ENCODE results near the gene MUSK. TPM values are rescaled to one million over a fixed set of nuclear protein-coding genes. Genes with fewer than 3 reads are reported as not detected.

Gene MUSK
- total RNA-seq, 1 experiment from 2014 or later: not detected

DNA sequence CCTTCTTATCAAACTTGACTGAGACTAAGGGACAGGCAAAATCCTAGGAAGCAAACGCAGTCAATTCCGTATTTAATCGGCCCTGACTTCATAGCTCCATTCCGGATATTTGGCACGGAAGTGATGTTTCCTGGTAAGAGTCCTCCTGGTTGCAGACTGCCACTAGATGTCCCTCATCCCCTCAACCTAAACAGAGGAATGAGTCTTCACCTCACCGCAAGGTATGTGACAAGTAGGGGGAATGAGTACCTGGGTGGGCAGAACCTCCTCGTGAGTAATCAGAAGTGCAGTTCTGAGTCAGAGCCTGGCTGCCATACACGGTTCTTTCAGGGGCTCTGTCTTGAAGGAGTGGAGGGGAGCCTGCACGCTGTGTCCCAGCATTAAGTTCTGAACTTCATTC is 173.6 kb downstream of the MUSK start:
- BruUV-seq (replicated peaks): no TSS peak

DNA sequence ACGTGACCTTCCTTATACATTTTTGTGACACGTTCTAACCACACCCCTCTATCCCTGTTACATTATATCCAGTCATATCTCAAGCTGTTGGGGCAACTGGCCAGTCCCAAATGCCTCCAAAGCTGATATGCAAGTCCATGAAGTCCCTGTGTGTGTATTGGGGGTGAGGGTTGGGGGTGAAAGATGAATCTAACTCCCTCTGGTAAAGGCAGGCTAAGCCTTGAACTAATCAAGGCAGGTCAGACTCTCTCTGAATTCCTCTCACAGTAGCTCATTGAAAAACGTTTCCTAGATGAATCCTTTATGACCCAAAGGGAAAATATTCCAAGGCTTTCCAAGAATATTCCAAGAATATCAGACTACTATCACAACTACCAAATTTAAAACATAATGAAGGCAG is 174.4 kb downstream of the MUSK start:
- CTCF ChIA-PET: interaction anchor here (0.5 kb wide), 1 partner anchor 940 kb away, joined by 5 read pairs; no protein-coding TSS in a partner anchor
- no TSS peak for BruUV-seq (replicated peaks)
- no peak for ATAC-seq
- no peaks in the 10 kb centered on the region for H3K27me3 ChIP-seq (ENCODE audit: control insufficient read depth, insufficient read depth, low read length)
- H3K27ac ChIP-seq (ENCODE audit: low read length): no peak overlapping the region
- no peaks in the 10 kb centered on the region for H3K9me3 ChIP-seq (ENCODE audit: control insufficient read depth, insufficient read depth, low read depth, low read length)
- no peaks in the 10 kb centered on the region for H3K4me1 ChIP-seq (ENCODE audit: control insufficient read depth, insufficient read depth, low read length)
- in situ Hi-C loops (cut with HindIII; ENCODE audit: low pct_unique_long_range_greater_than_20kb, low sequenced_read_pairs) (no loop called here), intact Hi-C loops (cut with micrococcal nuclease; ENCODE audit: unreplicated experiment) (no loop called here)
- TF ChIP-seq, protein P1, sequence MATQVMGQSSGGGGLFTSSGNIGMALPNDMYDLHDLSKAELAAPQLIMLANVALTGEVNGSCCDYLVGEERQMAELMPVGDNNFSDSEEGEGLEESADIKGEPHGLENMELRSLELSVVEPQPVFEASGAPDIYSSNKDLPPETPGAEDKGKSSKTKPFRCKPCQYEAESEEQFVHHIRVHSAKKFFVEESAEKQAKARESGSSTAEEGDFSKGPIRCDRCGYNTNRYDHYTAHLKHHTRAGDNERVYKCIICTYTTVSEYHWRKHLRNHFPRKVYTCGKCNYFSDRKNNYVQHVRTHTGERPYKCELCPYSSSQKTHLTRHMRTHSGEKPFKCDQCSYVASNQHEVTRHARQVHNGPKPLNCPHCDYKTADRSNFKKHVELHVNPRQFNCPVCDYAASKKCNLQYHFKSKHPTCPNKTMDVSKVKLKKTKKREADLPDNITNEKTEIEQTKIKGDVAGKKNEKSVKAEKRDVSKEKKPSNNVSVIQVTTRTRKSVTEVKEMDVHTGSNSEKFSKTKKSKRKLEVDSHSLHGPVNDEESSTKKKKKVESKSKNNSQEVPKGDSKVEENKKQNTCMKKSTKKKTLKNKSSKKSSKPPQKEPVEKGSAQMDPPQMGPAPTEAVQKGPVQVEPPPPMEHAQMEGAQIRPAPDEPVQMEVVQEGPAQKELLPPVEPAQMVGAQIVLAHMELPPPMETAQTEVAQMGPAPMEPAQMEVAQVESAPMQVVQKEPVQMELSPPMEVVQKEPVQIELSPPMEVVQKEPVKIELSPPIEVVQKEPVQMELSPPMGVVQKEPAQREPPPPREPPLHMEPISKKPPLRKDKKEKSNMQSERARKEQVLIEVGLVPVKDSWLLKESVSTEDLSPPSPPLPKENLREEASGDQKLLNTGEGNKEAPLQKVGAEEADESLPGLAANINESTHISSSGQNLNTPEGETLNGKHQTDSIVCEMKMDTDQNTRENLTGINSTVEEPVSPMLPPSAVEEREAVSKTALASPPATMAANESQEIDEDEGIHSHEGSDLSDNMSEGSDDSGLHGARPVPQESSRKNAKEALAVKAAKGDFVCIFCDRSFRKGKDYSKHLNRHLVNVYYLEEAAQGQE (IDR thresholded peaks at IDR 0.05; ENCODE audit: insufficient read depth in 1 of 2, low read depth in 2 of 2, low read length in 1 of 2): no peak
- TF ChIP-seq POLR2AphosphoS5 (IDR thresholded peaks at IDR 0.05; ENCODE audit: low read depth, low read length) (no peak), SIN3A (IDR thresholded peaks at IDR 0.05; ENCODE audit: borderline replicate concordance, insufficient read depth, low read depth, low read length) (no peak), TCF7L2 (IDR thresholded peaks at IDR 0.05; ENCODE audit: low read depth, low read length) (no peak)
- TF ChIP-seq, protein P2, sequence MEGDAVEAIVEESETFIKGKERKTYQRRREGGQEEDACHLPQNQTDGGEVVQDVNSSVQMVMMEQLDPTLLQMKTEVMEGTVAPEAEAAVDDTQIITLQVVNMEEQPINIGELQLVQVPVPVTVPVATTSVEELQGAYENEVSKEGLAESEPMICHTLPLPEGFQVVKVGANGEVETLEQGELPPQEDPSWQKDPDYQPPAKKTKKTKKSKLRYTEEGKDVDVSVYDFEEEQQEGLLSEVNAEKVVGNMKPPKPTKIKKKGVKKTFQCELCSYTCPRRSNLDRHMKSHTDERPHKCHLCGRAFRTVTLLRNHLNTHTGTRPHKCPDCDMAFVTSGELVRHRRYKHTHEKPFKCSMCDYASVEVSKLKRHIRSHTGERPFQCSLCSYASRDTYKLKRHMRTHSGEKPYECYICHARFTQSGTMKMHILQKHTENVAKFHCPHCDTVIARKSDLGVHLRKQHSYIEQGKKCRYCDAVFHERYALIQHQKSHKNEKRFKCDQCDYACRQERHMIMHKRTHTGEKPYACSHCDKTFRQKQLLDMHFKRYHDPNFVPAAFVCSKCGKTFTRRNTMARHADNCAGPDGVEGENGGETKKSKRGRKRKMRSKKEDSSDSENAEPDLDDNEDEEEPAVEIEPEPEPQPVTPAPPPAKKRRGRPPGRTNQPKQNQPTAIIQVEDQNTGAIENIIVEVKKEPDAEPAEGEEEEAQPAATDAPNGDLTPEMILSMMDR (IDR thresholded peaks at IDR 0.05): no peak
- no peak for DNase-seq (ENCODE audit: low read depth, low spot score)
- H3K36me3 ChIP-seq (ENCODE audit: control insufficient read depth, insufficient read depth, low read length): no peaks in the 10 kb centered on the region
- H3K4me3 ChIP-seq (ENCODE audit: low read depth in 2 of 2, low read length in 2 of 2): no peak overlapping the region
- POLR2A ChIA-PET: no interaction called here

More for the DNA sequence above, 173.6 kb downstream of the MUSK start:
- Histone ChIP-seq H3K4me1 (ENCODE audit: control insufficient read depth, insufficient read depth, low read length) (no peaks in the 10 kb centered on the region), H3K36me3 (ENCODE audit: control insufficient read depth, insufficient read depth, low read length) (no peaks in the 10 kb centered on the region), H3K27me3 (ENCODE audit: control insufficient read depth, insufficient read depth, low read length) (no peaks in the 10 kb centered on the region), H3K27ac (ENCODE audit: low read length) (no peak overlapping the region), H3K9me3 (ENCODE audit: control insufficient read depth, insufficient read depth, low read depth, low read length) (no peaks in the 10 kb centered on the region), H3K4me3 (ENCODE audit: low read depth in 2 of 2, low read length in 2 of 2) (no peak overlapping the region)
- ChIA-PET CTCF (interaction anchor here (0.6 kb wide), 1 partner anchor 500 kb away, joined by 4 read pairs; no protein-coding TSS in a partner anchor), POLR2A (no interaction called here)
- TF ChIP-seq, protein P1 (IDR thresholded peaks at IDR 0.05; ENCODE audit: insufficient read depth in 1 of 2, low read depth in 2 of 2, low read length in 1 of 2): no peak
- no peak for TF ChIP-seq SIN3A (IDR thresholded peaks at IDR 0.05; ENCODE audit: borderline replicate concordance, insufficient read depth, low read depth, low read length)
- TF ChIP-seq POLR2AphosphoS5 (IDR thresholded peaks at IDR 0.05; ENCODE audit: low read depth, low read length): no peak
- TF ChIP-seq, protein P2 (IDR thresholded peaks at IDR 0.05): no peak; the same call in 1 of the 2 replicates
- TF ChIP-seq TCF7L2 (IDR thresholded peaks at IDR 0.05; ENCODE audit: low read depth, low read length): no peak
- intact Hi-C loops (cut with micrococcal nuclease; ENCODE audit: unreplicated experiment): no loop called here
- in situ Hi-C loops (cut with HindIII; ENCODE audit: low pct_unique_long_range_greater_than_20kb, low sequenced_read_pairs): no loop called here
- ATAC-seq: no peak
- no peak for DNase-seq (ENCODE audit: low read depth, low spot score)

Data from Panc1 (cell line).